ENCODE data around the gene RWDD4.

DNA sequence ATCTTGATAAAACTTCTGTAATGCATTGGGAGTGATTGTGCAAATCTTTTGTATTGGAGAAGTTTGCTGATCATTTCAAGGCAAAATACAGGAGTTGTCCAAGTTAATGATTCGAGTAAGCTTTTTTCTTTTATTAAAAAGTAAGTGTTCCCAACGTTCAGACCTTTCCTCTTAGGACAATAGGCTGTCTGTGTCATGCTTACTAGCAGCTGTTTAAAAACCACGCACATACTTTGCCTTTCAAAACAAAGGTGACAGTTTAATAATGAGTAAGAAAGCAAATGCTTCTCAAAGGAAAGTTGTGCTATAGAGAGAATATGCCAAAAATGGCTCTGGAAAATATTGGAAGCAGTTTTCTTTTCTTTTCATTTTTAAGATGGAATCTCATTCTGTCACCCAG lies 11.3 kb upstream of the RWDD4 start:
- TF ChIP-seq, protein P1, sequence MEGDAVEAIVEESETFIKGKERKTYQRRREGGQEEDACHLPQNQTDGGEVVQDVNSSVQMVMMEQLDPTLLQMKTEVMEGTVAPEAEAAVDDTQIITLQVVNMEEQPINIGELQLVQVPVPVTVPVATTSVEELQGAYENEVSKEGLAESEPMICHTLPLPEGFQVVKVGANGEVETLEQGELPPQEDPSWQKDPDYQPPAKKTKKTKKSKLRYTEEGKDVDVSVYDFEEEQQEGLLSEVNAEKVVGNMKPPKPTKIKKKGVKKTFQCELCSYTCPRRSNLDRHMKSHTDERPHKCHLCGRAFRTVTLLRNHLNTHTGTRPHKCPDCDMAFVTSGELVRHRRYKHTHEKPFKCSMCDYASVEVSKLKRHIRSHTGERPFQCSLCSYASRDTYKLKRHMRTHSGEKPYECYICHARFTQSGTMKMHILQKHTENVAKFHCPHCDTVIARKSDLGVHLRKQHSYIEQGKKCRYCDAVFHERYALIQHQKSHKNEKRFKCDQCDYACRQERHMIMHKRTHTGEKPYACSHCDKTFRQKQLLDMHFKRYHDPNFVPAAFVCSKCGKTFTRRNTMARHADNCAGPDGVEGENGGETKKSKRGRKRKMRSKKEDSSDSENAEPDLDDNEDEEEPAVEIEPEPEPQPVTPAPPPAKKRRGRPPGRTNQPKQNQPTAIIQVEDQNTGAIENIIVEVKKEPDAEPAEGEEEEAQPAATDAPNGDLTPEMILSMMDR (IDR thresholded peaks at IDR 0.05; ENCODE audit: borderline replicate concordance, extremely low read depth, low read length, poor library complexity, severe bottlenecking) = no peak
- no peak for TF ChIP-seq EZH2 (IDR thresholded peaks at IDR 0.05; ENCODE audit: borderline replicate concordance, low read depth, low read length, severe bottlenecking)

Measured in DND-41 (cell line).